SU-DHL-6 (cell line): Measurements from ENCODE around the gene RCAN1.

Experiments
- EZH2phosphoT487 ChIP-seq: fragments of 200-600 bp; sonication (generic), shearing (Covaris generic); conservative IDR thresholded peaks from 2 replicates; pipeline ENCODE4 v1.6.1; 2018; ENCODE audit warnings: mild to moderate bottlenecking, antibody characterized with exemption, low read length, moderate library complexity, mixed read lengths
- TF ChIP-seq, protein P1 (sequence below): fragments of 200-600 bp; sonication (generic); IDR thresholded peaks from one replicate; pipeline ENCODE4 v1.5.1; 2017; ENCODE audit warnings: antibody characterized with exemption, mild to moderate bottlenecking, low read length, moderate library complexity; ENCODE audit not compliant: insufficient read depth, poor library complexity, severe bottlenecking

DNA sequence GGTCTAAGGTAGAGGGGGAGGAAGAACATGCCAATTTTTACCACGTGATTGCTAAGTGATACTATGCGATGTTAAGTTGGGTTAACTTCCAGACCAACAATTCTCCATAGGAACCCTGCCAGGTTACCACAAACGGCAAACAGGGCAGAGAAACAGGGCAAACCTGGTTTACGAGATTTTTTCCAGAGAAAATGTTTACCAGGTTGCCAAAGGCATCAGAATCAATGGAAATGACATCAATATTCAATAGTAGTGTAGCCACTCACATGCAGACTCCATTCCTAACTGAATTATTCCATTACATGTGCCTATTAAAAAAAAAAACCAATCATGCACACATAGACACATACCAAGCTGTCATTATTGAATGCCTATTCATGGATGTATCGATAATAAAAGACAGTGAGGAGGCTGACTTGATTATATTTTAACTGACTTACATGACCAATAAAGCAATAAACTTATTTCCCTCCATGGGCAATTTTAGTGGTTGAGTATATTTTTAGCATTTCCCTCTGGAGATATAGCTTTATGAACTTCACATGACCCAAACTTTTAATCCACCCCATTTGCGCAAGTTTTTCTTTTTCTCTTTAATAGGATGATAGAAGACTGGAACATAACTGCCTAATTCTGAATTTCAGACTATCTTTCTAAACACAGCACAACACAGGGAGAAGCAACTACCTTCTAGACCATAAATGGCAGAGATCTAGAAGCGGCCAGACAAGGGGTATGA is 62.4 kb downstream of the RCAN1 start:
- TF ChIP-seq, protein P1, sequence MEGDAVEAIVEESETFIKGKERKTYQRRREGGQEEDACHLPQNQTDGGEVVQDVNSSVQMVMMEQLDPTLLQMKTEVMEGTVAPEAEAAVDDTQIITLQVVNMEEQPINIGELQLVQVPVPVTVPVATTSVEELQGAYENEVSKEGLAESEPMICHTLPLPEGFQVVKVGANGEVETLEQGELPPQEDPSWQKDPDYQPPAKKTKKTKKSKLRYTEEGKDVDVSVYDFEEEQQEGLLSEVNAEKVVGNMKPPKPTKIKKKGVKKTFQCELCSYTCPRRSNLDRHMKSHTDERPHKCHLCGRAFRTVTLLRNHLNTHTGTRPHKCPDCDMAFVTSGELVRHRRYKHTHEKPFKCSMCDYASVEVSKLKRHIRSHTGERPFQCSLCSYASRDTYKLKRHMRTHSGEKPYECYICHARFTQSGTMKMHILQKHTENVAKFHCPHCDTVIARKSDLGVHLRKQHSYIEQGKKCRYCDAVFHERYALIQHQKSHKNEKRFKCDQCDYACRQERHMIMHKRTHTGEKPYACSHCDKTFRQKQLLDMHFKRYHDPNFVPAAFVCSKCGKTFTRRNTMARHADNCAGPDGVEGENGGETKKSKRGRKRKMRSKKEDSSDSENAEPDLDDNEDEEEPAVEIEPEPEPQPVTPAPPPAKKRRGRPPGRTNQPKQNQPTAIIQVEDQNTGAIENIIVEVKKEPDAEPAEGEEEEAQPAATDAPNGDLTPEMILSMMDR, result no peak
- TF ChIP-seq EZH2phosphoT487, result no peak
